Osteoblast (primary cell): Measurements from ENCODE around the gene PAGE1. TPM values are rescaled to one million over a fixed set of nuclear protein-coding genes. Genes with fewer than 3 reads are reported as not detected.

Experiments
- DNase-seq: peaks from one replicate; pipeline ENCODE4 v3.0.0; 2011; ENCODE audit warnings: low spot score, mixed read lengths; ENCODE audit not compliant: insufficient read length; ENCODE audit errors: missing footprints
- H2AFZ ChIP-seq: 2 replicates; pipeline ENCODE4 v1.6.0; 2011; ENCODE audit warnings: mild to moderate bottlenecking, low read length
- H3K27ac ChIP-seq: 2 replicates; pipeline ENCODE4 v1.5.1; 2011; ENCODE audit warnings: mild to moderate bottlenecking, low read depth, low read length, moderate library complexity
- H3K27me3 ChIP-seq: 2 replicates; pipeline ENCODE4 v1.6.0; 2012; ENCODE audit warnings: mild to moderate bottlenecking, control low read depth, inconsistent platforms, low read length, moderate library complexity; ENCODE audit not compliant: insufficient read depth
- H3K36me3 ChIP-seq: 2 replicates; pipeline ENCODE4 v1.5.1; 2011; ENCODE audit warnings: mild to moderate bottlenecking, low read length, control low read depth, moderate library complexity; ENCODE audit not compliant: insufficient read depth
- H3K4me1 ChIP-seq: 2 replicates; pipeline ENCODE4 v1.5.1; 2011; ENCODE audit warnings: mild to moderate bottlenecking, low read length, control low read depth, moderate library complexity; ENCODE audit not compliant: insufficient read depth
- H3K4me2 ChIP-seq: 2 replicates; pipeline ENCODE4 v1.6.0; 2011; ENCODE audit warnings: mild to moderate bottlenecking, low read length; ENCODE audit not compliant: insufficient read depth
- H3K4me3 ChIP-seq: fragments of 200-600 bp; sonication (generic); 3 replicates; pipeline ENCODE4 v1.5.1; 2012; ENCODE audit warnings: mild to moderate bottlenecking, low read length, inconsistent platforms; ENCODE audit not compliant: insufficient read depth
- H3K79me2 ChIP-seq: 2 replicates; pipeline ENCODE4 v1.6.0; 2012; ENCODE audit warnings: mild to moderate bottlenecking, low read length, control low read depth, inconsistent platforms; ENCODE audit not compliant: insufficient read depth
- H3K9me3 ChIP-seq: 2 replicates; pipeline ENCODE4 v1.5.1; 2011; ENCODE audit warnings: low read depth, low read length, control low read depth
- H4K20me1 ChIP-seq: 2 replicates; pipeline ENCODE4 v1.6.0; 2012; ENCODE audit warnings: mild to moderate bottlenecking, low read length, control low read depth; ENCODE audit not compliant: insufficient read depth
- total RNA-seq: library from RNA; depleted of rRNA; stranded (reverse); fragments of >200 nt; gene quantifications from 2 replicates; pipeline ENCODE4 v1.2.3, GENCODE V29; 2012
- TF ChIP-seq, protein P1 (sequence below): IDR thresholded peaks from 2 replicates; pipeline ENCODE4 v1.5.1; 2011; ENCODE audit warnings: mild to moderate bottlenecking, low read depth, low read length, moderate library complexity; ENCODE audit errors: extremely low read depth

PAGE1 gene
- total RNA-seq, 1 donor = not detected

GRCh38 chrX:49675075-49675719 is 20.6 kb downstream of the PAGE1 start:
- DNase-seq = no peak
- H4K20me1 ChIP-seq = no peaks in the 10 kb centered on the region

DNA sequence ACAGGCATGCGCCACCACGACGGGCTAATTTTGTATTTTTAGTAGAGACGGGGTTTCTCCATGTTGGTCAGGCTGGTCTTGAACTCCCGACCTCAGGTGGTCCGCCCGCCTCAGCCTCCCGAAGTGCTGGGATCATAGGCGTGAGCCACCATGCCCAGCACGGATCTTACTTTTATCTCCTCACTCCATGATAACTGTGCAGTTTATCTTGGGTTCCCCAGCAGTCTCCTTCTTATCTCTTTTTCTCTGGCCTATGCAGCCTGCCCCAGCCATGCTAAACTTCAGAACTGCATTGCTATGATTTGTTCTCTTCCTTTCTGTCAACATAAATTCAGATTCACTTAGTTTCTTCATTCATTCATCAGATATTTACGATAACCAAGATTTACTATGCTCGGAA is 22.4 kb downstream of the PAGE1 start:
- Histone ChIP-seq H3K9me3 (no peaks in the 10 kb centered on the region), H3K4me2 (no peak overlapping the region), H3K27me3 (no peaks in the 10 kb centered on the region), H4K20me1 (no peaks in the 10 kb centered on the region), H3K27ac (no peak overlapping the region), H3K36me3 (no peaks in the 10 kb centered on the region), H3K79me2 (no peaks in the 10 kb centered on the region), H3K4me3 (no peak overlapping the region), H2AFZ (no peak overlapping the region), H3K4me1 (no peaks in the 10 kb centered on the region)
- DNase-seq = no peak
- TF ChIP-seq, protein P1, sequence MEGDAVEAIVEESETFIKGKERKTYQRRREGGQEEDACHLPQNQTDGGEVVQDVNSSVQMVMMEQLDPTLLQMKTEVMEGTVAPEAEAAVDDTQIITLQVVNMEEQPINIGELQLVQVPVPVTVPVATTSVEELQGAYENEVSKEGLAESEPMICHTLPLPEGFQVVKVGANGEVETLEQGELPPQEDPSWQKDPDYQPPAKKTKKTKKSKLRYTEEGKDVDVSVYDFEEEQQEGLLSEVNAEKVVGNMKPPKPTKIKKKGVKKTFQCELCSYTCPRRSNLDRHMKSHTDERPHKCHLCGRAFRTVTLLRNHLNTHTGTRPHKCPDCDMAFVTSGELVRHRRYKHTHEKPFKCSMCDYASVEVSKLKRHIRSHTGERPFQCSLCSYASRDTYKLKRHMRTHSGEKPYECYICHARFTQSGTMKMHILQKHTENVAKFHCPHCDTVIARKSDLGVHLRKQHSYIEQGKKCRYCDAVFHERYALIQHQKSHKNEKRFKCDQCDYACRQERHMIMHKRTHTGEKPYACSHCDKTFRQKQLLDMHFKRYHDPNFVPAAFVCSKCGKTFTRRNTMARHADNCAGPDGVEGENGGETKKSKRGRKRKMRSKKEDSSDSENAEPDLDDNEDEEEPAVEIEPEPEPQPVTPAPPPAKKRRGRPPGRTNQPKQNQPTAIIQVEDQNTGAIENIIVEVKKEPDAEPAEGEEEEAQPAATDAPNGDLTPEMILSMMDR = no peak

More at GRCh38 chrX:49675075-49675719, 20.6 kb downstream of the PAGE1 start:
- Histone ChIP-seq H3K27me3 (no peaks in the 10 kb centered on the region), H3K27ac (no peak overlapping the region), H3K9me3 (no peaks in the 10 kb centered on the region), H3K4me3 (no peak overlapping the region), H3K4me2 (no peak overlapping the region), H3K79me2 (no peaks in the 10 kb centered on the region), H2AFZ (no peak overlapping the region), H3K36me3 (no peaks in the 10 kb centered on the region), H3K4me1 (no peaks in the 10 kb centered on the region)
- TF ChIP-seq, protein P1 = no peak

- no peak overlapping the region for H3K27ac ChIP-seq
- no peak overlapping the region for H3K4me3 ChIP-seq
- H3K4me2 ChIP-seq = no peak overlapping the region
- H2AFZ ChIP-seq = no peak overlapping the region
- H3K27me3 ChIP-seq = no peaks in the 10 kb centered on the region
- no peaks in the 10 kb centered on the region for H3K4me1 ChIP-seq
- H3K36me3 ChIP-seq = no peaks in the 10 kb centered on the region
- no peaks in the 10 kb centered on the region for H4K20me1 ChIP-seq
- TF ChIP-seq, protein P1 = no peak
- no peak for DNase-seq
- H3K79me2 ChIP-seq = no peaks in the 10 kb centered on the region
- no peaks in the 10 kb centered on the region for H3K9me3 ChIP-seq
Measured at GRCh38 chrX:49664824-49665223, 31.0 kb downstream of the PAGE1 start.

DNA sequence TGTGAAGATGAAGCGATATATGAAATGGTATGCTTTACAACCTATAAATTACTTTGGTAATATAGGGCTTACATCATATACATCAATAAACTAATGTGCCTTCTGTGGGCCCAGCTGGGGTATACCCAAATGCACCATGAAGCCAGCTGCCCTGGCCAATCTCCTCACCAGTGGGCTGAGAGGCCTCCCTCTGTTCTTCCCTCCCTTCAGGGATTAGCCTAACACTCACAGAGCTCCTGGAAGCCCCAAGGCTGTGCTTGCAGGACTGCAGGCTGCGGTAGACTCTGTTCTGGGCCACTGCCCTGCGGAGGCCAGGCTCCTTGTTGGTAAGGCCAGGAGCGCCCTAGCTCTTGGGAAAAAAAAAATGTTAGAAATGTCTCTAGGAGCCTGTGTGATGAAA is 33.9 kb downstream of the PAGE1 start:
- no peak overlapping the region for H3K4me2 ChIP-seq

More for the DNA sequence above, 33.9 kb downstream of the PAGE1 start:
- H3K27ac ChIP-seq = no peak overlapping the region
- no peaks in the 10 kb centered on the region for H3K9me3 ChIP-seq
- no peaks in the 10 kb centered on the region for H4K20me1 ChIP-seq
- H3K4me1 ChIP-seq = no peaks in the 10 kb centered on the region
- TF ChIP-seq, protein P1 = no peak
- no peaks in the 10 kb centered on the region for H3K79me2 ChIP-seq
- H3K36me3 ChIP-seq = no peaks in the 10 kb centered on the region
- no peak overlapping the region for H3K4me3 ChIP-seq
- DNase-seq = no peak
- no peaks in the 10 kb centered on the region for H3K27me3 ChIP-seq
- H2AFZ ChIP-seq = no peak overlapping the region
